CD4-positive, CD25-positive, alpha-beta regulatory T cell (primary cell): ENCODE data around the gene ARL3. TPM values are rescaled to one million over a fixed set of nuclear protein-coding genes. Genes with fewer than 3 reads are reported as not detected.
A peak's percentile ranks its signal among the peaks of the same experiment; 100 is the strongest.
"Not testable (repeated sequence)": the region's sequence is repeated elsewhere in the genome, so short reads cannot be mapped to it uniquely, and the experiment has no call there.

Experiments
- ATAC-seq, 2 donors: fragments of 150-1000 bp; cut with Tn5 transposase; one replicate each; pipeline ENCODE4 v1.10.0; 2021; ENCODE audit warnings: low read depth in 2 of 2, moderate number of reproducible peaks in 2 of 2, moderate library complexity in 1 of 2
- DNase-seq, 3 donors: peaks; one replicate each; pipeline versions ENCODE4 v3.0.0 to v3.0.0-alpha.2; 2012 to 2022; ENCODE audit warnings: mixed read lengths in 1 of 3
- H3K27ac ChIP-seq: one replicate; pipeline ENCODE4 v1.7.0; 2013; ENCODE audit warnings: mild to moderate bottlenecking, low read length; ENCODE audit not compliant: insufficient read depth, poor library complexity, severe bottlenecking
- H3K27me3 ChIP-seq: one replicate; pipeline ENCODE4 v1.7.0; 2013; ENCODE audit warnings: low read length; ENCODE audit not compliant: control insufficient read depth, insufficient read depth
- H3K36me3 ChIP-seq: one replicate; pipeline ENCODE4 v1.7.0; 2013; ENCODE audit warnings: mild to moderate bottlenecking, low read length, moderate library complexity; ENCODE audit not compliant: control insufficient read depth, insufficient read depth
- H3K4me1 ChIP-seq: 2 replicates; pipeline ENCODE4 v1.7.0; 2013; ENCODE audit warnings: mild to moderate bottlenecking, low read length; ENCODE audit not compliant: insufficient read depth, control insufficient read depth, poor library complexity, severe bottlenecking
- H3K4me3 ChIP-seq: one replicate; pipeline ENCODE4 v1.7.0; 2013; ENCODE audit warnings: low read depth, mild to moderate bottlenecking, low read length, moderate library complexity
- H3K9me3 ChIP-seq, 2 experiments: 1 replicate in 1 of 2; 2 replicates in 1 of 2; pipeline ENCODE4 v1.7.0; 2013; ENCODE audit warnings: low read length in 2 of 2, mild to moderate bottlenecking in 1 of 2, moderate library complexity in 1 of 2; ENCODE audit not compliant: control insufficient read depth in 2 of 2
- H3K27ac Mint-ChIP-seq, 3 donors: one replicate each; pipeline ENCODE4 v1.8.0; 2020 to 2022; ENCODE audit warnings: mild to moderate bottlenecking in 3 of 3, mixed read lengths in 3 of 3, moderate library complexity in 2 of 3
- H3K27me3 Mint-ChIP-seq: one replicate; pipeline ENCODE4 v1.8.0; 2022; ENCODE audit warnings: mild to moderate bottlenecking, mixed read lengths
- H3K36me3 Mint-ChIP-seq: one replicate; pipeline ENCODE4 v1.8.0; 2020; ENCODE audit warnings: mixed read lengths
- H3K4me1 Mint-ChIP-seq, 4 donors: one replicate each; pipeline ENCODE4 v1.8.0; 2020 to 2022; ENCODE audit warnings: mixed read lengths in 4 of 4, mild to moderate bottlenecking in 1 of 4
- H3K4me3 Mint-ChIP-seq, 4 donors: one replicate each; pipeline ENCODE4 v1.8.0; 2020 to 2022; ENCODE audit warnings: mild to moderate bottlenecking in 4 of 4, mixed read lengths in 4 of 4, moderate library complexity in 3 of 4
- H3K9me3 Mint-ChIP-seq, 7 donors: one replicate each; pipeline ENCODE4 v1.8.0; 2020 to 2022; ENCODE audit warnings: mixed read lengths in 7 of 7, mild to moderate bottlenecking in 3 of 7, moderate library complexity in 2 of 7
- polyA plus RNA-seq, 4 donors: library from polyadenylated mRNA; unstranded; fragments of 300-500 nt; fragmentation: Illumina TruSeq; gene quantifications; one replicate each; pipeline ENCODE4 v1.2.3, GENCODE V29; 2021
- total RNA-seq: library from RNA; stranded (reverse); gene quantifications from one replicate; pipeline ENCODE4 v1.2.3, GENCODE V29; 2022

Gene ARL3
- total and polyA plus RNA-seq, 5 donors from 2014 or later, result 2.0 to 3.3 (median 2.9) TPM

DNA sequence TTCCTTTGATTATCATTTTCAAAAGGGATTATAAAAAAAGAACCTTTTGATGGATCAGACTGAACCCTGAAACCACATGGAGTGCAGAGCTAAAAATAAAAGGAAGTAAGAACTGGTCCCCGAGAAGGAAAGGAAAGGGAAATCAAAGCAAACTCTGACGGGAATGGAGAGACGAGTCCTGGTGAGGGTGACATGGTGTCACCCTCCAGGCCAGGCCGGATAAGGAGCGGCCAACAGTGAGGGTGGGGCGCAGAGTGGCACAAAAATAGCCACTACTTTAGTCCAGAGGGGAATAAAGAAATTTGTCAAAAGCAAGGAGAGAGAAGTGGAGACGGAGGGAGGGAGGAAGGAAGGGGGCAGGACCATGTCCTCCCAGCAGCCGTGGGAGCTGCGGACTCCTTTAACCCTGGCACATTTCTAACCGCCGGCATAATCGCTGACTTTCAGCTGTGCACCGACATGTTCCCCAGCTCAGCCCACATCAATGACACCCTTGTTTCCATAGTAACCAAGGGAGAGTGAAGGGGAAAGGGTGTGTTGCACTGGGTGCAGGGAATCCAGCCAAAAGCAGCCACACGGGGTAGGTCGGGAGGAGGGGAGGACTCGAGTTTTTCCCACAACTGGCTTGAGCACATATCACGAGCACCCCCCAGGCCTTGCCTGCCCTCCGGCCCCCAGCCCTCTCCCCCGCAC lies 40.2 kb downstream of the ARL3 start:
- Mint-ChIP-seq H3K36me3 (no peaks in the 10 kb centered on the region), H3K4me1 (peaks cover 8 to 48% (median 22%) of the 10 kb centered on the region in 4 donors), H3K4me3 (peak overlapping the region; percentile 82 to 90 (median 87)), H3K9me3 (no peaks in the 10 kb centered on the region), H3K27me3 (no peaks in the 10 kb centered on the region), H3K27ac (peak overlapping the region; percentile 86 to 92 (median 88))
- H3K4me1 ChIP-seq, result peaks cover 44% of the 10 kb centered on the region
- DNase-seq, result peak; percentile 64 to 89 (median 84)
- peak overlapping the region; percentile 75 for H3K4me3 ChIP-seq
- no peaks in the 10 kb centered on the region for H3K9me3 ChIP-seq
- H3K36me3 ChIP-seq, result no peaks in the 10 kb centered on the region
- peak overlapping the region; percentile 78 for H3K27ac ChIP-seq
- no peaks in the 10 kb centered on the region for H3K27me3 ChIP-seq
- peak; percentile 91 to 95 for ATAC-seq

DNA sequence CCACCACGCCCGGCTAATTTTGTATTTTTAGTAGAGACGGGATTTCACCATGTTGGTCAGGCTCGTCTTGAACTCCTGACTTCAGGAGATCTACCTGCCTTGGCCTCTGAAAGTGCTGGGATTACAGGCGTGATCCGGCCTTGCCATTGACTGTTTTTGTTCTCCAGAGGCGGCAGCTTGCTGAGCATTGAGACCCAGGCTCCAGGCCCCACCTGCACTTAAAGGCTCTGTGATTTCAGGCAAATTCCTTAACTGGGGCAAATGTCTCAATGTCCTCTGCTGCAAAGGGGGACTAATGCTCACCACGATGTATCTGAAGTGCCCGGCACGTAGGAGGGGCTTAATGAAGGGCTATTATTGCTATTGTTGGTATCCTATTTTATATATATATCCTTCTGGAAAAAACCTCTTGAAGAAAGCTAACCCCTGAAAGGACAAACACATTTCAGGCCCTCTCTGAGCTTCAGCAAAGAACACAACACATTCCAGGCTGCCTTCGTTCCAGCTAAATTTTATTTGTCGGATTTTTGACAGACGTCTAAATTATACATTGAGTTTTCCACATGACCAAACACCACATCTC lies 40.9 kb downstream of the ARL3 start:
- Mint-ChIP-seq H3K27me3 (no peaks in the 10 kb centered on the region), H3K27ac (peak overlapping the region; percentile 69 to 92 (median 88)), H3K4me3 (peak overlapping the region; percentile 82 to 90 (median 87)), H3K36me3 (no peaks in the 10 kb centered on the region), H3K4me1 (peaks cover 8 to 50% (median 21%) of the 10 kb centered on the region in 4 donors), H3K9me3 (no peaks in the 10 kb centered on the region)
- no peaks in the 10 kb centered on the region for H3K27me3 ChIP-seq
- H3K9me3 ChIP-seq, result no peaks in the 10 kb centered on the region
- H3K4me1 ChIP-seq, result peaks cover 40% of the 10 kb centered on the region
- H3K27ac ChIP-seq, result peak overlapping the region; percentile 78
- no peaks in the 10 kb centered on the region for H3K36me3 ChIP-seq
- no peak for ATAC-seq
- H3K4me3 ChIP-seq, result peak overlapping the region; percentile 75
- no peak for DNase-seq

DNA sequence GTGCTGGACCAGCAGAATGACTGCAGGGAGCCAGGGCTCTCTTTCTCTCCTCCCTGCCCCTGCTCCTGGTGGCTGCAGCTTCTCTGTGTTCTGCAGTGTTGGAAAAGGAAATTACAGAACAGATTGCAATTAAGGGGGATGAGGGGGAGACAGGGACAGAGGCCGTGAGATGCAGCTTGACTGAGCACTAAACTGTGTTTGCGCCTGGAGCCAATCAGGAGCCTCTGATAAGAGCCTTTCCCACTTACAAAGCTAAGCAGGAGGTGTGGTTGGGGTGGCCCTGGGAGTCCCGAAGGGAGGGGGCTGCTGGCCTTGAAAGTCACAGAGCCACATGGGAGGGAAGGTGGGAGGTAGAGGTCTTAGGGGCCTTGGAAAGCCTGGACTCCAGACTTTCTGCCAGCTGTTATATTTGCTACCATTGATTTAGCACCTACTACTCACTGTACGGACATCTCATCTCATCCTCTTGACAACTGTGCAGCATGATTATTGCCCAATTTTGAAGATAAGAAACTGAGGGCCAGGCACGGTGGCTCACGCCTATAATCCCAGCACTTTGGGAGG lies 43.2 kb downstream of the ARL3 start:
- H3K4me3 Mint-ChIP-seq, result no peak overlapping the region
- peaks cover 33% of the 10 kb centered on the region for H3K4me1 ChIP-seq
- DNase-seq (no peak), ATAC-seq (no peak)
- H3K36me3 ChIP-seq, result no peaks in the 10 kb centered on the region
- no peak overlapping the region for H3K4me3 ChIP-seq
- H3K27ac Mint-ChIP-seq, result peak overlapping the region in 1 of 3 donors; percentile 48
- H3K9me3 Mint-ChIP-seq, result no peaks in the 10 kb centered on the region
- H3K27ac ChIP-seq, result no peak overlapping the region
- peaks cover 3% of the 10 kb centered on the region for H3K27me3 Mint-ChIP-seq
- H3K27me3 ChIP-seq, result no peaks in the 10 kb centered on the region
- H3K4me1 Mint-ChIP-seq, result peaks cover 8 to 45% (median 27%) of the 10 kb centered on the region in 4 donors
- H3K9me3 ChIP-seq, result no peaks in the 10 kb centered on the region
- no peaks in the 10 kb centered on the region for H3K36me3 Mint-ChIP-seq

DNA sequence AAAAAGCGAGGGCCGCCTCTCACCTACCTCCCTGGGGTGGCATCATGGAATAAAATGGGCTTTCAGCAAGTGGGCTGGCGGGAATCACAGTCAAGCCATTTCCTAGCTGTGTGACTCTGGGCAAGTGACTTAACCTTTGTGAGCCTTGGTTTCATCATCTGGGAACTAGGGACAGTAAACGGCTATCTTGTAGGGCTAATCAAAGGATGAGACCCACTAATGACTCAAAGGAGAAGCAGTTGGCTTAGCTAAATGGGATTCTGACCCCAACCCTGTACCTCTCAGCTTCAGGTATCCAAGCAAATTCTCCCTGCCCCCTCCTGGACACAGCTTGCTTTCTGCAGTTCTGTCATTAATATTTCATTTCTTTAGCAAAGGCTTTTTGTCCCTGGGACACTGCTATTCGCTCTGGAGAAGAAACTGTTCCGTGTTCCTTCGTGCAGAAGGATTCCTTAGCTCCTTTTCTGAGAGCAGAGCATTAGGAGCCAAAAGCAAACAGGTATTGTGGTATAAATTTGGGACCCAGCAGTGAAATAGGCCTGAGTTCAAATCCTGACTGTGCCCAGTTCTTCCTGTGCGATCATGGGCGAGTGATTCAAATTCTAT lies 44.0 kb downstream of the ARL3 start:
- no peak overlapping the region for H3K4me3 ChIP-seq
- H3K9me3 Mint-ChIP-seq, result no peaks in the 10 kb centered on the region
- no peaks in the 10 kb centered on the region for H3K9me3 ChIP-seq
- H3K27me3 ChIP-seq, result no peaks in the 10 kb centered on the region
- H3K4me3 Mint-ChIP-seq, result no peak overlapping the region
- H3K36me3 ChIP-seq, result no peaks in the 10 kb centered on the region
- peaks cover 8 to 37% (median 26%) of the 10 kb centered on the region in 4 donors for H3K4me1 Mint-ChIP-seq
- DNase-seq (no peak), ATAC-seq (no peak)
- no peaks in the 10 kb centered on the region for H3K36me3 Mint-ChIP-seq
- H3K27ac ChIP-seq, result no peak overlapping the region
- H3K27ac Mint-ChIP-seq, result no peak overlapping the region
- peaks cover 26% of the 10 kb centered on the region for H3K4me1 ChIP-seq
- H3K27me3 Mint-ChIP-seq, result peaks cover 6% of the 10 kb centered on the region

DNA sequence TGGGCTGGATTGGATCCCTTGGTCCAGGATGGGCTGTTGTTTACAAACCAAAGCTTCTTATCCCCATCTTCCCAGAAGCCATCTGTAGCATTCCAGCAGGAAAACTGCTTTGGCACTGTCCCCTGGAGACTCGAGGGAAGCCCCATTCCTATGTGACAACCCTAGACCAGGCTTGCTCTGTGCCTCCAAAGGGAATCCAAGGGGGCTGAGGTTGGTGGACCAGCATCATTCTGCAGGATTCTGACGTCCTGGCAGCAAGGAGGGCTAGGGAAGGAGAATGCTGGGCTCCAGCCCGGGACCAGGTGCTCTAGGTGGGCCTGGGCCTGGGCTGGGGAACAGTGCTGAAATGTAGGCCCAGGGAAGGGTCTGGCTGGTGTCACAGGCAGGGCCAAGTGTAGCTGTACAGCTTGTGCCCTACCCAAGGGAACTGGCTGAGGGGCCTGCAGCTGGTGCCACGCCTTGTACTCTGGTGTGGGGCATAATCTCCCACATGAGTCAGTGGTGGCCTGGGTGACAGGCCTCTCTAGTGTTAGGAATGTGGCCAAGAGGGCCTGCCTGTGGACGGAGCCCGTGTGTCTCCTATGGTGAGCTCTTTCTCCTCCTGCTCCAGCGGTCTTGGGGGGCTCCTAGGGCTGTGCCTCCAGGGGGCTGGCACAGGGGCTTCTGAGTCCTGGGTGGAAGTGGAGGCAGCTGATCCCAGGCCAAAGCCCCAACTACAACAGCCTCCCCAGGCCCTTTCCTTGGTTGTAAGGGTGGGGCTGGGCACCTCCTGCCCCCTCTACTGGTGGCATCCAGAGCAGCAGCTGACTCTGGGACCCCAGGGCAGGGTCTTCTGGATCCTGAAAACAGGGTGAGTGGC lies 44.8 kb downstream of the ARL3 start:
- Mint-ChIP-seq H3K4me3 (no peak overlapping the region), H3K9me3 (no peaks in the 10 kb centered on the region), H3K27me3 (peaks cover 6% of the 10 kb centered on the region), H3K27ac (no peak overlapping the region), H3K36me3 (no peaks in the 10 kb centered on the region), H3K4me1 (peaks cover 8 to 30% (median 18%) of the 10 kb centered on the region in 4 donors)
- no peaks in the 10 kb centered on the region for H3K9me3 ChIP-seq
- no peaks in the 10 kb centered on the region for H3K36me3 ChIP-seq
- H3K4me3 ChIP-seq, result no peak overlapping the region
- no peaks in the 10 kb centered on the region for H3K27me3 ChIP-seq
- ATAC-seq, result no peak
- peak in 1 of 3 donors; percentile 35 for DNase-seq
- H3K4me1 ChIP-seq, result peaks cover 18% of the 10 kb centered on the region
- no peak overlapping the region for H3K27ac ChIP-seq

DNA sequence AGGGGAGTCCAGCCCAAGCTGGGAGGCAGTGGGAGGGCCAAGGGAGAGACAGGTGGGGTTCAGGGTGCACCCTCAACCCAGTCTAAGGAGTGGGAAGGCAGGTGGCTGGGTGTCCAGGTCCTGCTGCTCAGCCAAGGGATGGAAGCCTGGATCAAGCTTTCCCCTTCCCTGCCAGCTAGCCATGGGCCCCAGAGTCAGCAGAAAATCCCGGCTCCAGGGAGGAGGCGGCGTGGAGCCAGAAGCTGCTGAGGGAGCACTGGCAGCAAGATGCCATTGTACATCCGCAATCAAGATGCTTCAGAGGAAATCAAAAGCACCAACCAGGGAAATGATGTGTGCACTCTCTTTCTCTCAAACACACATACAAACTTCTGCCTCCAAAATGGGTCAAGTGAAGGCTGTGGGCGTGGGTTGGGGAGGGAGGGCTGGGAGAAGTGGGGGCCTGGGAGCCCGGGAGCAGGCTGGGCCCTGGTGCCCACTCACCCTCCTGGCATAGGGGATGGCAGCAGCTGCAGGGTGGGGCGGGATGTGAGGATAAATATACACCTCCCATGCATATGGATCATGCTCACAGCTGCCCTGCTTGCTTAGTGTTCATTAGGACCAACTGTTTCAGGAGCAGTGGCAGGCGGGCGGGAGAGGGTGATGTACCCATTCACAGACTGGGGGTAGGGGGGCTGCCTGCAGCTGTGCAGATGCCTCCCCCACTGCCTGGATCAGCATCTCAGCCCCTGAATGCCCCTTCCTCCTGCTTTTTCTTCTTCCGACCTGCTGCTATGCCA lies 45.7 kb downstream of the ARL3 start:
- Mint-ChIP-seq H3K27me3 (peaks cover 6% of the 10 kb centered on the region), H3K9me3 (no peaks in the 10 kb centered on the region), H3K27ac (peak overlapping the region in 1 of 3 donors; percentile 68), H3K4me1 (peaks cover 2 to 21% (median 10%) of the 10 kb centered on the region in 4 donors), H3K4me3 (no peak overlapping the region), H3K36me3 (no peaks in the 10 kb centered on the region)
- Histone ChIP-seq H3K27ac (no peak overlapping the region), H3K9me3 (no peaks in the 10 kb centered on the region), H3K4me3 (no peak overlapping the region), H3K36me3 (no peaks in the 10 kb centered on the region), H3K27me3 (no peaks in the 10 kb centered on the region), H3K4me1 (peaks cover 9% of the 10 kb centered on the region)
- ATAC-seq (no peak), DNase-seq (no peak)

DNA sequence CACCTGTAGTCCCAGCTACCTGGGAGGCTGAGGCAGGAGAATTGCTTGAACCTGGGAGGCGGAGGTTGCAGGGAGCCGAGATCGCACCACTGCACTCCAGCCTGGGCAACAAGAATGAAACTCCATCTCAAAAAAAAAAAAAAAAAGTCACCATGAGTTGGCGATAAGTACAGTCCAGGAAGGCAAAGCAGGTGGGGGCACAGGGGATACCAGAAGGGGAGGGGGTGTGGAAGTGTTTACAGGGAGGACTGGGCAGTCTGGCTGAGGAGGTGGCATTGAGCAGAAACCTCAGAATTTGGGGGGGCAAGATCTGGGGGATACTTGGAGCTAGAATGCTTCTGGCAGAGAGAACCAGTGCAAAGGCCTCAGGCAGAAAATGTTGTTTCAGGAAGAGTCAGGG lies 46.8 kb downstream of the ARL3 start:
- not testable (repeated sequence) for H3K27me3 Mint-ChIP-seq, ATAC-seq, H3K9me3 Mint-ChIP-seq, H3K27ac Mint-ChIP-seq, H3K4me3 Mint-ChIP-seq, DNase-seq, H3K36me3 Mint-ChIP-seq, H3K4me1 ChIP-seq, H3K27me3 ChIP-seq, H3K36me3 ChIP-seq, H3K9me3 ChIP-seq, H3K27ac ChIP-seq, H3K4me3 ChIP-seq
- peaks cover 0 to 12% (median 7%) of the 10 kb centered on the region in 4 donors for H3K4me1 Mint-ChIP-seq
